WTC11 (cell line): Measurements from ENCODE around the gene TSSC4.

Experiments used
- CBFB ChIP-seq: sonication (generic); formaldehyde crosslinking; IDR thresholded peaks from 2 replicates; pipeline ENCODE4 v1.8.1; 2022; ENCODE audit warnings: mild to moderate bottlenecking, low read depth, missing genetic modification reagents
- CTCF ChIP-seq: fragments of 200-600 bp; IDR thresholded peaks from 2 replicates; pipeline ENCODE4 v1.8.0; 2022; ENCODE audit warnings: antibody characterized with exemption
- NR3C1 ChIP-seq: sonication (generic); formaldehyde crosslinking; conservative IDR thresholded peaks from 2 replicates; pipeline ENCODE4 v1.8.1; 2023; ENCODE audit warnings: low read depth, mild to moderate bottlenecking, missing genetic modification reagents
- RELA ChIP-seq: sonication (generic); formaldehyde crosslinking; IDR thresholded peaks from 2 replicates; pipeline ENCODE4 v1.8.1; 2022; ENCODE audit warnings: missing genetic modification reagents, mild to moderate bottlenecking, borderline replicate concordance
- TF ChIP-seq, protein P1 (sequence below): sonication (generic); formaldehyde crosslinking; IDR thresholded peaks from 2 replicates; pipeline ENCODE4 v1.8.0; 2022; ENCODE audit warnings: mild to moderate bottlenecking, missing genetic modification reagents
- TF ChIP-seq, protein P2 (sequence below): sonication (generic); formaldehyde crosslinking; IDR thresholded peaks from 2 replicates; pipeline ENCODE4 v1.8.0; 2022; ENCODE audit warnings: mild to moderate bottlenecking, missing genetic modification reagents

DNA sequence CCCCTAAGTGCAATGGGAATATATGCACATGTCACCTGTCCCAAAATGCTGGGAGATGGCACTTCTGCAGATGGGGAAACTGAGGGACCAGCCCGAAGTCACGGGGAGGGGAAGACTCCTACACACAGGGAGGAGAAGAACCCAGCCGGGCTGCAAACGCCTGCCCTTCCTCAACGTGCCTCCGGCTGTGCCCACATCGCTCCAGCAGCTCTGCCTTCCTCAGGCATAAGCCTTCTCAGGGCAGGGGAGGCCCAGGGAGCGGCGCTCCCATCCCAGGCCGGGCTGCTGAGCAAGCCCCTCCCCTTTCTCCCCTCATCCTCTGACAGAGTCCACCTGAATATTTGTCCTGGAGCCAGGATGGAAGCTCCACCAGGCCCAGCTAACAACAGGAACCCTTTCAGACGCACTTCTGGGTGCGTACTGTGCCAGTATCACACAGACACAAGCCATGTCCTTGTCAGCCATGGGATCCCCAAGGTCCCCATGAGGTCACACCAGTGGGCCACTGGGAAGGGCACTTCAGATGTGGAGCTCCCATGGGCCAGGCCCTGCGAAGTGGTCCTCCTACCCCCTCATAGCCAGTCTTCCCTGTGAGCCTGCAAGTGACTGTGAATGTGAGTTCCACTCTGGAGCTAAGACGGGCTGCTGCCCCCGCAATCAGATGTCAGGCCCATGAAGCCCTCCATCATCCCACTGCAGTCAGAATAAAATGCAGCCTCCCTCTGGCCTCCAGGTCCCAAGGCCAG lies 25.9 kb upstream of the TSSC4 start:
- TF ChIP-seq CTCF (no peak), CBFB (CRISPR knock-in tag) (no peak), NR3C1 (CRISPR knock-in tag) (no peak), RELA (CRISPR knock-in tag) (no peak)
- TF ChIP-seq, protein P1, sequence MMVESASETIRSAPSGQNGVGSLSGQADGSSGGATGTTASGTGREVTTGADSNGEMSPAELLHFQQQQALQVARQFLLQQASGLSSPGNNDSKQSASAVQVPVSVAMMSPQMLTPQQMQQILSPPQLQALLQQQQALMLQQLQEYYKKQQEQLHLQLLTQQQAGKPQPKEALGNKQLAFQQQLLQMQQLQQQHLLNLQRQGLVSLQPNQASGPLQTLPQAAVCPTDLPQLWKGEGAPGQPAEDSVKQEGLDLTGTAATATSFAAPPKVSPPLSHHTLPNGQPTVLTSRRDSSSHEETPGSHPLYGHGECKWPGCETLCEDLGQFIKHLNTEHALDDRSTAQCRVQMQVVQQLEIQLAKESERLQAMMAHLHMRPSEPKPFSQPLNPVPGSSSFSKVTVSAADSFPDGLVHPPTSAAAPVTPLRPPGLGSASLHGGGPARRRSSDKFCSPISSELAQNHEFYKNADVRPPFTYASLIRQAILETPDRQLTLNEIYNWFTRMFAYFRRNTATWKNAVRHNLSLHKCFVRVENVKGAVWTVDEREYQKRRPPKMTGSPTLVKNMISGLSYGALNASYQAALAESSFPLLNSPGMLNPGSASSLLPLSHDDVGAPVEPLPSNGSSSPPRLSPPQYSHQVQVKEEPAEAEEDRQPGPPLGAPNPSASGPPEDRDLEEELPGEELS: no peak
- TF ChIP-seq, protein P2, sequence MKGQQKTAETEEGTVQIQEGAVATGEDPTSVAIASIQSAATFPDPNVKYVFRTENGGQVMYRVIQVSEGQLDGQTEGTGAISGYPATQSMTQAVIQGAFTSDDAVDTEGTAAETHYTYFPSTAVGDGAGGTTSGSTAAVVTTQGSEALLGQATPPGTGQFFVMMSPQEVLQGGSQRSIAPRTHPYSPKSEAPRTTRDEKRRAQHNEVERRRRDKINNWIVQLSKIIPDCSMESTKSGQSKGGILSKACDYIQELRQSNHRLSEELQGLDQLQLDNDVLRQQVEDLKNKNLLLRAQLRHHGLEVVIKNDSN: no peak
